Transverse colon (tissue), 4 donors: ENCODE results near the gene EML6. TPM values are rescaled to one million over a fixed set of nuclear protein-coding genes. Genes with fewer than 3 reads are reported as not detected.

Experiments
- DNase-seq: peaks from one replicate; pipeline ENCODE4 v3.0.0-alpha.2; 2019
- H3K27ac ChIP-seq, 4 donors: fragments of 200-600 bp; sonication (generic); 2 replicates each; pipeline ENCODE4 v1.5.1; 2016 to 2018; ENCODE audit warnings: inconsistent platforms in 4 of 4
- H3K27me3 ChIP-seq: fragments of 200-600 bp; sonication (generic); 2 replicates; pipeline ENCODE4 v1.5.1; 2017; ENCODE audit warnings: inconsistent platforms
- H3K36me3 ChIP-seq, 4 donors: fragments of 200-600 bp; sonication (generic); 2 replicates each; pipeline ENCODE4 v1.5.1; 2017 to 2019; ENCODE audit warnings: inconsistent platforms in 4 of 4
- H3K4me1 ChIP-seq, 4 donors: fragments of 200-600 bp; sonication (generic); 2 replicates each; pipeline ENCODE4 v1.5.1; 2017 to 2020; ENCODE audit warnings: inconsistent platforms in 4 of 4
- H3K4me3 ChIP-seq, 4 donors: fragments of 200-600 bp; sonication (generic); 1 replicate in 1 of 4; 2 replicates in 3 of 4; pipeline versions ENCODE4 v1.5.1 to v1.6.1; 2017 to 2019; ENCODE audit warnings: inconsistent platforms in 4 of 4
- H3K9me3 ChIP-seq, 2 donors: fragments of 200-600 bp; sonication (generic); 2 replicates each; pipeline ENCODE4 v1.5.1; 2017 to 2019; ENCODE audit warnings: inconsistent platforms in 2 of 2
- CTCF ChIP-seq, 5 experiments: fragments of 200-600 bp in 3 of 5; fragments of 450-650 bp in 2 of 5; sonication (generic) in 3 of 5; IDR thresholded peaks; 1 replicate in 2 of 5; 2 replicates in 3 of 5; pipeline ENCODE4 v1.5.1; 2016 to 2017; ENCODE audit warnings: antibody characterized with exemption in 5 of 5, inconsistent platforms in 3 of 5, mild to moderate bottlenecking in 2 of 5, moderate library complexity in 1 of 5
- EP300 ChIP-seq: sonication (generic); formaldehyde crosslinking; IDR thresholded peaks from one replicate; pipeline ENCODE4 v1.6.1; 2017; ENCODE audit warnings: antibody characterized with exemption, low read depth
- POLR2A ChIP-seq: fragments of 450-650 bp; IDR thresholded peaks from one replicate; pipeline ENCODE4 v1.6.1; 2016; ENCODE audit warnings: antibody characterized with exemption, mild to moderate bottlenecking, moderate library complexity
- POLR2AphosphoS5 ChIP-seq, 3 donors: sonication (generic); formaldehyde crosslinking; IDR thresholded peaks; one replicate each; pipeline ENCODE4 v1.6.1; 2016; ENCODE audit warnings: antibody characterized with exemption in 3 of 3
- WGBS, 2 donors: methylation state at CpG; one replicate each; pipeline ENCODE4 v1.1.5; 2018; ENCODE audit warnings: low coverage in 1 of 2; 5-methylcytosine and 5-hydroxymethylcytosine counted together
- in situ Hi-C, 4 donors: fragments of 200-750 bp; cut with MboI; loops; one replicate each; pipeline versions ENCODE4 v1.15.0 to v1.15.1; 2017; ENCODE audit warnings: low sequenced_read_pairs in 3 of 4, low pct_ligation_motif_present in 1 of 4, low pct_unique_long_range_greater_than_20kb in 1 of 4
- intact Hi-C: fragments of 100-400 bp; cut with DNase I; formaldehyde crosslinking; loops from one replicate; pipeline ENCODE4 v1.15.1; 2023; ENCODE audit warnings: low total_unique reads
- total RNA-seq, 4 donors: library from RNA; depleted of rRNA; stranded (reverse); fragments of >200 nt; gene quantifications; one replicate each; pipeline ENCODE4 v1.1.0, GENCODE V29; 2016

The EML6 gene
- total RNA-seq, 4 donors from 2014 or later, result 1.5 to 8.2 (median 3.4) TPM

GRCh38 chr2:54909001-54909400 is 185.5 kb downstream of the EML6 start:
- Histone ChIP-seq H3K36me3 (no peaks in the 10 kb centered on the region), H3K9me3 (no peaks in the 10 kb centered on the region), H3K4me1 (peaks cover 0 to 12% (median 9%) of the 10 kb centered on the region in 4 donors), H3K27ac (no peak overlapping the region), H3K4me3 (no peak overlapping the region), H3K27me3 (no peaks in the 10 kb centered on the region)
- no peak for DNase-seq
- 67 to 76% methylated on average over 3 of the region's 3 CpGs for WGBS, 2 donors
- TF ChIP-seq POLR2A (no peak), CTCF (IDR thresholded peaks at IDR 0.05) (no peak), EP300 (no peak), POLR2AphosphoS5 (IDR thresholded peaks at IDR 0.05) (no peak)
- in situ Hi-C loops, result loop anchor here in 2 of 4 donors (10.0 kb wide), 3 partner anchors 96 to 266 kb away; no protein-coding TSS in a partner anchor
- intact Hi-C loops, result loop anchor here (10.0 kb wide), 1 partner anchor 266 kb away; no protein-coding TSS in a partner anchor

- TF ChIP-seq CTCF (IDR thresholded peaks at IDR 0.05), result no peak
- TF ChIP-seq POLR2AphosphoS5 (IDR thresholded peaks at IDR 0.05), result no peak
- TF ChIP-seq EP300, result no peak
- TF ChIP-seq POLR2A, result no peak
- H3K36me3 ChIP-seq, result no peaks in the 10 kb centered on the region
These were observed 188.8 kb downstream of the EML6 start for GRCh38 chr2:54912305-54912704.

GRCh38 chr2:54912893-54913292 is 189.4 kb downstream of the EML6 start:
- WGBS, 2 donors, result 67 to 81% methylated on average over 1 of the region's 1 CpG
- Histone ChIP-seq H3K36me3 (no peaks in the 10 kb centered on the region), H3K4me3 (no peak overlapping the region), H3K4me1 (no peaks in the 10 kb centered on the region), H3K27ac (no peak overlapping the region), H3K27me3 (no peaks in the 10 kb centered on the region), H3K9me3 (no peaks in the 10 kb centered on the region)
- DNase-seq, result no peak
- in situ Hi-C loops, result no loop called here
- intact Hi-C loops, result no loop called here
- TF ChIP-seq CTCF (IDR thresholded peaks at IDR 0.05) (no peak), POLR2A (no peak), POLR2AphosphoS5 (IDR thresholded peaks at IDR 0.05) (no peak), EP300 (no peak)

More at GRCh38 chr2:54912305-54912704, 188.8 kb downstream of the EML6 start:
- in situ Hi-C loops, result no loop called here
- intact Hi-C loops, result no loop called here
- Histone ChIP-seq H3K4me1 (no peaks in the 10 kb centered on the region), H3K4me3 (no peak overlapping the region), H3K27me3 (no peaks in the 10 kb centered on the region), H3K9me3 (no peaks in the 10 kb centered on the region), H3K27ac (no peak overlapping the region)
- DNase-seq, result no peak
- WGBS, 2 donors, result 87 to 92% methylated on average over 4 of the region's 4 CpGs

GRCh38 chr2:54914637-54915036 is 191.2 kb downstream of the EML6 start:
- no peaks in the 10 kb centered on the region for H3K27me3 ChIP-seq
- H3K4me1 ChIP-seq, result no peaks in the 10 kb centered on the region
- TF ChIP-seq POLR2AphosphoS5 (IDR thresholded peaks at IDR 0.05) (no peak), POLR2A (no peak), CTCF (IDR thresholded peaks at IDR 0.05) (no peak), EP300 (no peak)
- no peak overlapping the region for H3K4me3 ChIP-seq
- no peak overlapping the region for H3K27ac ChIP-seq
- intact Hi-C loops, result no loop called here
- H3K36me3 ChIP-seq, result no peaks in the 10 kb centered on the region
- in situ Hi-C loops, result no loop called here
- H3K9me3 ChIP-seq, result no peaks in the 10 kb centered on the region
- no peak for DNase-seq
- 93 to 98% methylated on average over 2 of the region's 2 CpGs for WGBS, 2 donors
